ENCODE results near the gene PGGT1B.

Gene PGGT1B

GRCh38 chr5:115274584-115274983 lies 11.9 kb upstream of the PGGT1B start:
- TF ChIP-seq, protein P1, sequence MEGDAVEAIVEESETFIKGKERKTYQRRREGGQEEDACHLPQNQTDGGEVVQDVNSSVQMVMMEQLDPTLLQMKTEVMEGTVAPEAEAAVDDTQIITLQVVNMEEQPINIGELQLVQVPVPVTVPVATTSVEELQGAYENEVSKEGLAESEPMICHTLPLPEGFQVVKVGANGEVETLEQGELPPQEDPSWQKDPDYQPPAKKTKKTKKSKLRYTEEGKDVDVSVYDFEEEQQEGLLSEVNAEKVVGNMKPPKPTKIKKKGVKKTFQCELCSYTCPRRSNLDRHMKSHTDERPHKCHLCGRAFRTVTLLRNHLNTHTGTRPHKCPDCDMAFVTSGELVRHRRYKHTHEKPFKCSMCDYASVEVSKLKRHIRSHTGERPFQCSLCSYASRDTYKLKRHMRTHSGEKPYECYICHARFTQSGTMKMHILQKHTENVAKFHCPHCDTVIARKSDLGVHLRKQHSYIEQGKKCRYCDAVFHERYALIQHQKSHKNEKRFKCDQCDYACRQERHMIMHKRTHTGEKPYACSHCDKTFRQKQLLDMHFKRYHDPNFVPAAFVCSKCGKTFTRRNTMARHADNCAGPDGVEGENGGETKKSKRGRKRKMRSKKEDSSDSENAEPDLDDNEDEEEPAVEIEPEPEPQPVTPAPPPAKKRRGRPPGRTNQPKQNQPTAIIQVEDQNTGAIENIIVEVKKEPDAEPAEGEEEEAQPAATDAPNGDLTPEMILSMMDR (IDR thresholded peaks at IDR 0.05; ENCODE audit: low read length, missing control alignments) = no peak
- no peak overlapping the region for H3K4me3 ChIP-seq (replicated peaks; ENCODE audit: low read depth, low read length)
- DNase-seq (ENCODE audit: low read depth) = no peak

GRCh38 chr5:115272297-115272958 lies 9.8 kb upstream of the PGGT1B start:
- TF ChIP-seq, protein P1 (IDR thresholded peaks at IDR 0.05; ENCODE audit: low read length, missing control alignments) = no peak
- no peak for DNase-seq (ENCODE audit: low read depth)
- no peak overlapping the region for H3K4me3 ChIP-seq (replicated peaks; ENCODE audit: low read depth, low read length)

- H3K4me3 ChIP-seq (replicated peaks; ENCODE audit: low read depth, low read length) = no peak overlapping the region
- TF ChIP-seq, protein P1 (IDR thresholded peaks at IDR 0.05; ENCODE audit: low read length, missing control alignments) = no peak
- no peak for DNase-seq (ENCODE audit: low read depth)
These were observed 8.8 kb upstream of the PGGT1B start for GRCh38 chr5:115271295-115272050.

DNA sequence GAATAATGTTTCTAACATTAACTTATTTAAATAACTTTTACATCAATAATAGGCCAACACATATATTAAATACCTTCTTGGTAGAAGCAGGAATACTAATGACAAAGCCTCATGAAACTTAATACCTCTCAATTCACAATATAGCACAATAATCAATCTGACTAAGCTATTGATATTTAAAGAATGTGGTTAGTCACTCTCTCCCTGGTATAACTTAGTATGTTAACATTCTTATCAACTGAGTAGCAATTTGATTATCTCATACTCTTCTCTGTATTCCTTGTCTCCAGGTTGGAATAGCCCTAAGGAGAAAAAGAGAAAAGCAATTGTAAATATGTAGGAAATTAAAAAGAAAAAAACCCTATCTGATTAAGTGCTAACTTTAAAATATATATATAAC lies 4.9 kb upstream of the PGGT1B start:
- no peak for DNase-seq (ENCODE audit: low read depth)

GRCh38 chr5:115265220-115265619 lies 2.5 kb upstream of the PGGT1B start:
- no peak for DNase-seq (ENCODE audit: low read depth)
- no peak overlapping the region for H3K4me3 ChIP-seq (replicated peaks; ENCODE audit: low read depth, low read length)
- TF ChIP-seq, protein P1 (IDR thresholded peaks at IDR 0.05; ENCODE audit: low read length, missing control alignments) = no peak

More for the DNA sequence above, 4.9 kb upstream of the PGGT1B start:
- H3K4me3 ChIP-seq (replicated peaks; ENCODE audit: low read depth, low read length) = no peak overlapping the region
- TF ChIP-seq, protein P1 (IDR thresholded peaks at IDR 0.05; ENCODE audit: low read length, missing control alignments) = no peak

GRCh38 chr5:115264786-115265185 lies 2.1 kb upstream of the PGGT1B start:
- no peak overlapping the region for H3K4me3 ChIP-seq (replicated peaks; ENCODE audit: low read depth, low read length)
- TF ChIP-seq, protein P1 (IDR thresholded peaks at IDR 0.05; ENCODE audit: low read length, missing control alignments) = no peak
- DNase-seq (ENCODE audit: low read depth) = no peak
